HG03280 (cell line): ENCODE measurements around the gene EDEM2.
"Not testable (repeated sequence)": the region's sequence is repeated elsewhere in the genome, so short reads cannot be mapped to it uniquely, and the experiment has no call there.

Experiments
- ATAC-seq: cut with Tn5 transposase; IDR thresholded peaks from one replicate; pipeline ENCODE4 v1.9.1; 2021; ENCODE audit warnings: mild to moderate bottlenecking, moderate library complexity; ENCODE audit not compliant: unreplicated experiment

The EDEM2 gene

GRCh38 chr20:35091816-35092523 lies 55.2 kb downstream of the EDEM2 start:
- peak; percentile 24 for ATAC-seq

- ATAC-seq = no peak
Observed at GRCh38 chr20:35088231-35089145, 58.6 kb downstream of the EDEM2 start.

- ATAC-seq = no peak
Observed at GRCh38 chr20:35087791-35088190, 59.3 kb downstream of the EDEM2 start.

GRCh38 chr20:35087355-35087754 lies 59.8 kb downstream of the EDEM2 start:
- no peak for ATAC-seq

GRCh38 chr20:35085477-35086225 lies 61.5 kb downstream of the EDEM2 start:
- ATAC-seq = no peak

GRCh38 chr20:35084998-35085397 lies 62.1 kb downstream of the EDEM2 start:
- no peak for ATAC-seq

- not testable (repeated sequence) for ATAC-seq
Observed at GRCh38 chr20:35080348-35080642, 66.8 kb downstream of the EDEM2 start.

- no peak for ATAC-seq
Observed at GRCh38 chr20:35079472-35080347, 67.4 kb downstream of the EDEM2 start.

GRCh38 chr20:35077872-35078271 lies 69.3 kb downstream of the EDEM2 start:
- no peak for ATAC-seq

- ATAC-seq = no peak
Observed at GRCh38 chr20:35077341-35077740, 69.8 kb downstream of the EDEM2 start.

- ATAC-seq = not testable (repeated sequence)
Observed at GRCh38 chr20:35071436-35072153, 75.5 kb downstream of the EDEM2 start.

GRCh38 chr20:35066194-35066593 lies 80.9 kb downstream of the EDEM2 start:
- no peak for ATAC-seq
